Activated CD4-positive, alpha-beta T cell treated with anti-CD3 and anti-CD28 coated beads, Interleukin-10, Interleukin-2, amounts not matched to agents 100 ng/mL and 50 ng/mL, durations not matched to agents 16 hours and 8 hours (primary cell): Measurements from ENCODE around the gene CFL1.
A peak's percentile ranks its signal among the peaks of the same experiment; 100 is the strongest.

ENCODE experiments used
- DNase-seq: peaks from one replicate; pipeline ENCODE4 v3.0.0-alpha.2; 2020

Gene CFL1

DNA sequence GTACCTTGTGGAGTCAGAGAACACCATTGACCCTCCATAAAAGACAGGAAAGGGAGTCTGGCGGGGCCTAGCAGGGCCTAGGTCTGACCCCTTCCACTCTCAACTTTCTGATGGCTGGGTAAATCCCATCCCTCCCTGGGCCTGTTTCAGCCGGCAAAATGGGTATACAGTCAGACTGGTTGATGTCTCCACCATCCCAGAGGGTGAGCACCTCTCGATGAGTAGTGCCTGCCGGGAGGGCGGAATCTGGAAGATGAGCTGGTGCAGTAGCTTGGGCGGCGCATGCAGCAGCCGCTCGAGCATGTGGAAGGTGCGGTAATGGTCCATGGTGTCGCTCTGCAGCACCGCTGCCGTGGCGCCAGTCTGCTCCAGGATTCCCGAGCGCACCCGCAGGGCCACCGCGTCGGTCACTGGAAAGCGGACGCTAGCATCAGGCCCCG, 29.8 kb upstream of the CFL1 start:
- DNase-seq = peak; percentile 34

DNA sequence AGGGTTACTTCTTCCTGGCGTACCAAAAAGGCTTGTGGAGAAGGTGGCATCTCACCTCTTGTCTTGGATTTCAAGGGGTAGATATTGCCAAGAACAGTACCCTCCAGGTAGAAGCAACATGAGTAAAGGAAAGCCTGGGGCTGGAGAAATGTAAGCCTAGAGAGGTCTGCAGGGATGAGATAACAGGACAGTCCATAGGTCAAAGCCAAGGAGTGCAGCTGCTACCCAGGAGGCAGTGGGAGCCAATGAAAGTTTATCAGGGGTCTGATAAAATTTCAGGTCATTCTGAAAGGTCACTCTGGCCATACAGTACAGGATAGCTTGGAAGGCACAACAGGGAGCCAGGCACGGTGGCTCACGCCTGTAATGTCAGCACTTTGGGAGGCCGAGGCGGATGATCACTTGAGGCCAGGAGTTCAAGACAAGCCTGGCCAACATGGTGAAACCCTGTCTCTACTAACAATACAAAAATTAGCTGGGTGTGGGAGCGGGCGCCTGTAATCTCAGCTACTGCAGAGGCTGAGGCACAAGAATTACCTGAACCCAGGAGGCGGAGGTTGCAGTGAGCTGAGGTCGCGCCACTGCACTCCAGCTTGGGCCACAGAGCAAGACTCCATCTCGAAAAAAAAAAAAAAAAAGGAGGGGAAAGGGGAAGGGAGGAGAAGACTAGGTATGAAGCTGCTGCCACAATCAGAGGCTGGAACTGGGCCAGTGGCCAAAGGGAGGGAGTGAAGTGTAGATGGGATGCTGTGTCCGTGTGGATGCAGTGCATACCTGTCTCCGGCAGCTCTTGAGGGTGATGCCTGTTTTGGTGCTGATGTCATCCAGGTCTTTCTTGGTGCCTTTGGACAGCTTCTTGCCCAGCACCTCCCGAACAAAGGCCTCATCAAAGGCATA, 29.1 kb upstream of the CFL1 start:
- DNase-seq = no peak

DNA sequence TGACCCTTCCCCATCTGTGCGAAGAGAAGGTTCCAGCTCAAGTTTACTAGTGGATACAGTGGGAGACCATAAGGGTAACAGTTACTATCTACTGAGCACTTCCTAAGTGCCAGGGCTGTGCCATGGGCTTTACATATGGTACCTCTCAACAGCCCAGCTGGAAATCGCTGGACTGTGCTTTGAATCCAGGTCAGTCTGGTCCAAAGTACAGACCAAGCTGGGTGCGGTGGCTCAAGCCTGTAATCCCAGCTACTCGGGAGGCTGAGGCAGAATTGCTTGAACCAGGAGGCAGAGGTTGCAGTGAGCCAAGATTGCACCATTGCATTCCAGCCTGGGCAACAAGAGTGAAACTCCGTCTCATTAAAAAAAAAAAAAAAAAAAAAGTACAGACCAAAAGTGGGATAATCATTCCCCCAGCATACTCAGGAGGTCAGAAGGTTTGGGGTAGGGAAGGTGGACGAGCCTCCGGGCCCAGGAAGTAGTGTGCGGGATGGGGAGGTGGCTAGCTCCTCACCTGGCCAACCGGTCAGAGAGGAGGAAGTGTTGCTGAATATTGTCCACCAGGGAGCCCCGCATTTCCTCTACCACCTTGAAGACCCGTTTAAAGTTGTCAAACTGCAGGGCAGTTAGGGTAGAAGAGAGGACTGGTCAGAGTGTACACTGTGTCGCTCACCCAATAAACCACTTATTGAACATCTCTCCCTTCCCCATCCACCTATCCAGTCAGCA, 28.0 kb upstream of the CFL1 start:
- DNase-seq = no peak

DNA sequence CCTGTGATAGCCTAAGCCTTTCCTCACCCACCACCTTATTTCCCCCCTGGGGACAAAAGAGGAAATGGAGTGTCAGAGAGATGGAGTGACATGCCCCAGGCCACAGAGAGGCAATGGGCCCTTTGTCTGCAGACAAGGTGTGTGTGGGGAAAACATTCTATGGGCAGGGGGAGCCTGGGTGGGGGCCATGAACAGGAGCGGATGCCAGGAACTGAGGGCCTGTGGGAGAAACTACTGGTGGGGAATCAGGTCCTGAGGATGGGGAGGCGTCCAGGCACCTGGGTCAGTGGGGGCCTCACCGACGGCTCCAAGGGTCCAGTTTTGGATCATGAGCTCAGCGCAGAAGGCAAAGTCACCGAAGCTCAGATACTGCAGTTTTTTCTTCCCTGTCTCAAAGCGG, 27.3 kb upstream of the CFL1 start:
- DNase-seq = no peak

DNA sequence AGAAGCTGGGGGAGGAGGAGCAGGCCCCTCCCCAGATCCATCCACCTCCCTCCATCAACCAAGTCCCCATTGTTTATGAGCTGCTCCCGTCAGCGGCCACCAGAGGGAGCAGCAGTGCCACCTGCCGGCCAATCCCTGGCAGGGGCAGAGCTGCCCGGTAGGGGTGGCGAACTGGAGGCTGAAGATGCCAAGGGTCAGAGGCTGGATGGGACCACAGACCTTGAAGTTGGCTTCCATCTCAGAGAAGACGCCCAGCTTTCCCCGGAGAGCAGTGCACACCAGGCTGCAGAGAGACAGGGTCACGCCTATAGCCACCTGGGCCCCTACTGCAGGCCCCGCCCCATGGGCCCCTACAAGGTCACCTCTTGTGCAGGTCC, 26.7 kb upstream of the CFL1 start:
- peak; percentile 89 for DNase-seq

DNA sequence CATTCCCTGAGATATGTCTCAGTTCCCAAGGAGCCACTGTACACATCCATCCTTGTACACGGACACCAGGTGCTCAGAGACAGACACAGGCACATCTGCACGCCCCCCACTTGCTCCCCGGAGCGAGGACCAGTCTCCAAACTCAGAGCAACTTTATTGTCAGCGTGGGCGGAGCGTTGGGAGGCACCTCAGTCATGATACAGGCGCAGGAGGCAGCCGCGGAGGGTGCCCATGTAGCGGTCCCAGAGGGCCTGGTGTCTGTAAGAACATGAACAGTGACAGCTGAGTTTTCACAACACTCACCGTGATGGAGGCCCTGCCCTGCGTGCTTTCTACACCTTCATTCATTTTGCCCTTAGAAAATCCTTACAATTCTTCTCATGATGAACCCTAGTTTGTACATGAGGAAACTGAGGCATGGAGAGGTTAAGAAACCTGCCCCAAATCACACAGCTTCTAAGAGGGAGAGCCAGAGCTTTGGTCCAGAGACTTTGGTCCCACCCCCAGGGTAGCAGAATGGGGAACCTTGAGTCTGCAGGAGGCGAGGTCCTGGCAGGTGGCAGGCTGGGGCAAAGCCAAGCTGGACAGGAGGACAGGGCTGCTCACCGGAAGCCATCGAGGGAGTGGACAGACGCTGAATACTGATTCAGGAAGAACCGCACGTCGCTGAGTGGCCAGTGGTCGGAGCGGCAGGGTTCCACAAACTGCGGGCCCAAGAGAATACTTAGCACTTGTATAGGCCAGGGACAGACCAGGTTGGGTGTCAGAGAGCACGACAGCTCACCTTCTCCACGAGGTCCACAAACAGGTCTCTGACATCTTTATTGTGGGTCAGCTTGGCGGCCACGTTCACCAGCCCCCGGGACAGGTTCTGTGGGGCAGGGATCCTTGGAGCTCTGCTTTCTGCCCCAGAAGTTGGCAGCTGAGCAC, 26.1 kb upstream of the CFL1 start:
- DNase-seq = no peak

DNA sequence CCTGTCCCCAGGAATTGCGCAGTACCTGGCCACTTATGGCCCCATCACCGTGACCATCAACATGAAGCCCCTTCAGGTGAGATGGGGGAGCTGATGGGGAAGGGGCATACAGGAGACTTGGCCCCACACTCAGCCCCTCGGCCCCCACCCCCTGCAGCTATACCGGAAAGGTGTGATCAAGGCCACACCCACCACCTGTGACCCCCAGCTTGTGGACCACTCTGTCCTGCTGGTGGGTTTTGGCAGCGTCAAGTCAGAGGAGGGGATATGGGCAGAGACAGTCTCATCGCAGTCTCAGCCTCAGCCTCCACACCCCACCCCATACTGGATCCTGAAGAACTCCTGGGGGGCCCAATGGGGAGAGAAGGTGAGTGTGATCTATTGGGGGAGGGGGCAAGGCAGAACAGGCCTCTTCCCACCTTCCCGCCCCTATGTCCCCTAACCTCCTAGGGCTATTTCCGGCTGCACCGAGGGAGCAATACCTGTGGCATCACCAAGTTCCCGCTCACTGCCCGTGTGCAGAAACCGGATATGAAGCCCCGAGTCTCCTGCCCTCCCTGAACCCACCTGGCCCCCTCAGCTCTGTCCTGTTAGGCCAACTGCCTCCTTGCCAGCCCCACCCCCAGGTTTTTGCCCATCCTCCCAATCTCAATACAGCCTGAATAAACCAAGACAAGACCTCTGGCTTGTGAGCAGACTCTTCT, 25.2 kb upstream of the CFL1 start:
- no peak for DNase-seq

DNA sequence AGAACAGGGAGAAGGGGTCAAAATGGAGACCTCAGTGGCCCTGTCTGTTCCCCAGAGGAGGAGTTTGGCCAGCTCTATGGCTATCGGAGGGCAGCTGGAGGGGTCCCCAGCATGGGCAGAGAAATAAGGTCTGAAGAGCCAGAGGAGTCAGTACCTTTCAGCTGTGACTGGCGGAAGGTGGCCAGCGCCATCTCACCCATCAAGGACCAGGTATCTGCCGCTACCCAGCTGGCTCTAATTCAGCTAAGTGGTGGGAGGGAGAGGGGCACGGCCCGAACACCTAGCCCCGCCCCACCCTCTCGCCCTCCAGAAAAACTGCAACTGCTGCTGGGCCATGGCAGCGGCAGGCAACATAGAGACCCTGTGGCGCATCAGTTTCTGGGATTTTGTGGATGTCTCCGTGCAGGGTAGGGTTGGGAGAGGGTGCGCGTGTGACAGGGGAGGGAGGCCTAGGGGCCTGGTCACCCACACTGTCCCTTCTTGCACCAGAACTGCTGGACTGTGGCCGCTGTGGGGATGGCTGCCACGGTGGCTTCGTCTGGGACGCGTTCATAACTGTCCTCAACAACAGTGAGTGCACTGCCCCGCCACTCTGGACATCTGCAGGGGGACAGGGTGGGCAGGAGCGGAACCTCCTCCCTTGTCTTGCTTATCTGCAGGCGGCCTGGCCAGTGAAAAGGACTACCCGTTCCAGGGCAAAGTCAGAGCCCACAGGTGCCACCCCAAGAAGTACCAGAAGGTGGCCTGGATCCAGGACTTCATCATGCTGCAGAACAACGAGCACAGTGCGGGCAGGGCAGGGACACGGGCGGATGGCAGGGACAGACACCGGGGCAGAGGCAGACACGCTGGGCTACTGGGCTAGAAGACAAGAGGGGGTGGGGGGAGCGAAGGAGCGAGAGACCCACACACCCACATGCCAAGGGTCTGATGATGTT, 24.4 kb upstream of the CFL1 start:
- no peak for DNase-seq

DNA sequence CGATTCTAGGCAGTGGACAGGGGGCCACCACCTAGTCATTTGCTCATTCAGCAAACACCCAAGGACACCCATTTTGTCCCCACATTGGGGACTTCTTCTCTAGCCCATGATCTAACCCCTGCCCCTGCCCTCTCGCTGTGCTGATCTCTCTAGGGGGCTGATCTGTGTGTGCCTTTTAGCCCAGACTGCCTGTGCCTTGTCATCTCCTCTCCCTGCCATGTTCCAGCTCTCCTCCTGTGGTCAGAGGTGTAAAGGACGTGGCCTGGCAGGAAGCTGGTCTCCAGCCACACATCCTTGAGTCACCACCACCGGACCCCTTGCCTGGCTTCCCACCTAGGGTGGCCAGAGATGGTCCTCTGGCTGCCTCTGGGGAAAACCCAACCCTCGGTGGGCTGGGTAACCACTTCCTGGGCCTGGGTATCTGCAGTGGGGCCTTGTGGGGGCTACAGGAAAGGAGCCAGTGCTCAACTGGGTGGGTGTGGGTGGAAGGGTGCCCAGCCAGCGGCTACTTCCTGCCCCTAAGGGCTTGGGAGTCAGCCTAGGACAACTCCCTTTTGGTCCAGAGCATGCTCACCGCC, 23.0 kb upstream of the CFL1 start:
- DNase-seq = peak; percentile 58

DNA sequence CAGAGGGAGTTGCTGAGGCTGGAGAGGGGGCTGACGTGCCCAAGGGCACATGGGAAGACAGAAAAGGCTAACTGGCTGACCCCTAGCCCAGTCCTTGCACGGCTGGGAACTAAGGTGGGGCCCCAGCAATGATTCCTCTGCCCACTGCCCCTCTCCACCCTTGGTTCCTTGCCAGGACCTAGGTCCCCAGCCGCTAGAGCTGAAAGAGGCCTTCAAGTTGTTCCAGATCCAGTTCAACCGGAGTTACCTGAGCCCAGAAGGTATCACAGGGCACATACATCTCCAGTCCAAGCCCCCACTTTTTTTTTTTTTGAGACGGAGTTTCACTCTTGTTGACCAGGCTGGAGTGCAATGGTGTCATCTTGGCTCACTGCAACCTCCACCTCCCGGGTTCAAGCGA, 22.0 kb upstream of the CFL1 start:
- no peak for DNase-seq

DNA sequence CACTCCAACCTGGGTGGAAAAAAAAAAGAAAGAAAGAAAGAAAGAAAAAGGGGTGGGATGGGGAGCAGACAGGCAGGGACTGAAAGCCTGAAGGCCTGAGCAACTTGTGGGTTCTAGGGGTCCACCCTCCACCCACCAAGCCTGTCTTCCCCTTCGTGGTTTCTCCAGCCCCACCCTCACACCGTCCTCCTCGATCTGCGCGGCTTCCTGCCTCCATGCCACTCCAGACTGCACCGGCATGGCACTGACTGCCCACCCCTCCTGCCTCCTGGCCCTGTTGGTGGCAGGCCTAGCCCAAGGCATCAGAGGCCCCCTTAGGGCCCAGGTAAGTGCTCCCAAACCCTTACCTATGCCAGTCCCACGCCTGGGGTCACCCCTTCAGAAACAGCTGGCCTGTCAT, 21.6 kb upstream of the CFL1 start, which contains the start of gene CTSW:
Gene CTSW (plus strand): TSS at position 221 of the 400 bp plus-strand sequence. CDS start 18 bp downstream, at position 239.
- peak; percentile 48 for DNase-seq

DNA sequence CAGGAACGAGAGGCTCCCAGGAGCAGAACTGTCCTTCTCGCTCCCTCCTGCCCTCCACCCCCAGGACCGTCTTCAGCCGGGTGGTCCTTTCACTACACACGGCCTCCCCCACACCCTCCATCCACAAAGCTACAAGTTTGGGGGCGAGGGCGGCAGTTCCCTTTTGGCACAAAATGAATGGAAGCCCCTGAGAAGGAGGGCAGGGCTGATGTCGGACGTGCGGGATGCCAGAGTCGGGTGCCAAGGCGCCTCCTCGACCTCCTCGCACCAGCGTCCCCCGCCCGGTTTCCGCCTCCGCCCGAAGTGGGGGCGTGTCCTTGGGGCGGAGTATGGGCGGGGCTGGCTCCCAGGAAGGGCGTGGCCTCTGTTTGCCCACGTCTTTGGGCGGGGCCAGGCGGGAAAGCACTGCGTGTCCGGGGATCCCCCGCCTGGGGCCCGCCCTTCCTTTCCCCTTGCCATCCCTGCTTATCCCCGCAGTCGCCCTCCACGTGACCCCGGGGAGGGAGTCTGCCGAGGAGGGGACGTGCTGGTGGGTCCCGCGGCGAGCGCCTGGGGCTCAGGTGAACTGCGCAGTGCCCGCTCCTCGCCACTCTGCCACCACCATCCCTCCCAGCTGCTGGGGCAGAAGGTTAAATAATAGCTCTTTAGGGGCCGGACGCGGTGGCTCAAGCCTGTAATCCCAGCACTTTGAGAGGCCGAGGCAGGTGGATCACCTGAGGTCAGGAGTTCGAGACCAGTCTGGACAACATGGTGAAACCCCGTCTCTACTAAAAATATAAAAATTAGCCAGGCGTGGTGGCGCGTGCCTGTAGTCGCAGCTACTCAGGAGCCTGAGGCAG, 15.6 kb upstream of the CFL1 start:
- DNase-seq = peak; percentile 97

DNA sequence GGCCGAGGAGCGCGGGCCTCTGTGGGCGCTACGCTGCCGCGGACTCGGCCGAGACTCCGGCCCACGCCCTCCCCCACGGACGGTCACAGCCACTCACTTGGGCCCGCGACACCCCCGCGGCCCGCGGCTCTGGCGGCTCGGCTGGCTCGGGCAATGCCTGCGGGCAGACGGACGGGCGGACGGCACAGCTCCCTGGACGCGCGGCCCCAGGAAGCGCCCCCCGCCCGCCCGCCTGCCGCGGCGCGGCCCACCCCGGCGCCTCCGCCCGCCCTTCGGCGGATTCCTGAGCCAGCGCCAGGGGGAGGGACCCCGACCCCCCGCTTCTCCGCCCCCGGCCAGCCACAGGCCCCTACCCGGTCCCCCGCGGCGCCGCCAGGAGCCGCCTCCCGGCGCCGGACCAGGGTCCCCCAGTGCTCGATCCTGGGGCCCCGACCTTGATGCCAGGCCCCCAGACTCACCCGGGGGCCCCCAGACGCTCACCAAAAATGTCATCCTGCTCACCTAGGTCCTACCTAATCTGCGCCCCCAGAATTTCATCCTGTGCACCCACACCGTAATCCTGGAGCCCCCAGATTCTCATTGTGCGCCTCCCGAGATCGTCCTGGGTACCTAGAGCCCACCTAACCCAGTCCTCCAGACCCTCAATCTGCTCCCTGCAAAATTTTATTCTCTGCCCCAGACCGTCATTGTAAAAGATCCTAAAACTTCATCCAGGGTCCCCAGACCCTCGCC, 14.8 kb upstream of the CFL1 start, which contains the start of gene EFEMP2:
Gene EFEMP2 (minus strand): TSS at position 215 of the 732 bp plus-strand sequence. CDS start 446 bp downstream, outside the sequence.
- no peak for DNase-seq

DNA sequence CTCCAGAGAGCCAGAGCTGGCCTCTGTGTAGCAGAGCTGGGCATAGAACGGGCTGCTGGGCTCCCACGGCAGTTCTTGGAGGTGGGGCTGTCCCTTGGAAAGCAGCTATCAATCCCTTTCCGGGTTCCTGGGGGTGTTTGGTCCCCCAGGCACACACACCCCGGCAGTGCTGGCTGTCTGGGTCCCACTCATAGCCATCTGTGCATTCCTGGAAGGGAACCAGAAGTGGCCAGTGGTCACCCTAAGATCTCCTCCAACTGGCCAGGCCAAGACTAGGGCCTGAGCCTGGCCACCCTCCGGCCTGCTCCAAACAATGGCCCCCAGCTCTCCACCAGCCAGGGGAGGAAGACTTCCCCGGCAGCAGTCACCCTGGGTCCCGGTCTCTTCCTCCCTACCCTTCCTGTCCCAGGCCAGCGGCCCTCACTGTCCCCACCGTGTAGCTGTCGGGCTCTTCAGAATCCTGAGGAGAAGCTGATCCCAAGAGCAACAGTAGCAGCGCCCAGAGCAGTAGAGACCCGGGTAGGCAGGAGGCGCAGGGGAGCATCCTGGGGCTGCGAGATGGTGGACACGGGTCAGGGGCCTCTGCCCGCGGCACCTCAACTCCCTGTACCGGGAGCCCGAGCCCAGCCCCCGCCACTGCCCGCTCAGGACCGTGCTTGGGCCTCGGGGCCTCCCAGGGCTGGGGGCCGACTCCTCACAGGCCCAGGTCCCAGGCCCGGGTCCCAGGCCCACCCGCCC, 14.0 kb upstream of the CFL1 start:
- no peak for DNase-seq

DNA sequence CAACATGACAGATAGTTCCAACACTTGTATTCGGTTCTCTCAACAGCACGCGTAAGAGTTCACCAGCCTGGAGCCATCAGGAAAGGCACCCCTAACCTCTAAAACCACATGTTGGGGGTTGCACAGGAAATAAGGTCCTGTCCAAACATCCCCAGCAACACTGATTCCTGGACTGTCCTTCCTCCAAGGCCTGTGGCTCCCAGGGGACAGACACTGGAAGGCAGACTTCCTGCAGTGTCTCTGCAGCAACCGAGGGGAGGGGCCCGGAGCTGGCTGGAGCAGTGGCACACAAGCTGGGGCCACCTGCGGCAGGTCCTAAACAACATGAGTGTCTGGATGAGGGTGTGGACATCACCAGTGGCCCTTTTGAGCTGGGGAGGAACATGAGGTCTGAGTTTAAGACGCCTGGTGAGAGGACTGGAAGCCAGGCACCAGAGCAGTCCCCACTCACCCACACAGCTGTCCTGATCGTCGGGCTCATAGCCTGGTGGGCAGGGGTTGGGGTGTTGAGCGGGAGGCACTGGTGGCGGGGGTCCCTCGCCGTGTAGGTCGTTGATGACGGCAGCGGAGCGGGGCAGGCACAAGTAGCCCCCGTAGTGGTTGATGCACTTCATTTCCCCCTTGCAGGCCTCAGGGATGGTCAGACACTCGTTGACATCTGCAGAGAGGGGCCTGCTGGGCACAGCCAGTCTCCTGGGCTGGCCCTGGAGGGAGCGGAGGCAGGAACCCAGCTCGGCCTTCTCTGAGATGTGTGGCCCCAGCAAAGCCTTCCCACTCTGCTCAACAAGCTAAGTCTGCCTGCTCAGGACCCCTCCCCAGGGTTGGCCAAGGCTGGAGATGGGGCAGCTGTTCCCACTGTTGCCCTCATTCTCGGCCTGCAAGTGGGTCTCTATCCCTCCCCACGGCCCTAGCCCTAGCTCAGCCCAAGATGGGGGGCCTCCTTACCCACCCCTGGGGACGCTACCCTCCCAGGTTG, 13.0 kb upstream of the CFL1 start:
- no peak for DNase-seq

DNA sequence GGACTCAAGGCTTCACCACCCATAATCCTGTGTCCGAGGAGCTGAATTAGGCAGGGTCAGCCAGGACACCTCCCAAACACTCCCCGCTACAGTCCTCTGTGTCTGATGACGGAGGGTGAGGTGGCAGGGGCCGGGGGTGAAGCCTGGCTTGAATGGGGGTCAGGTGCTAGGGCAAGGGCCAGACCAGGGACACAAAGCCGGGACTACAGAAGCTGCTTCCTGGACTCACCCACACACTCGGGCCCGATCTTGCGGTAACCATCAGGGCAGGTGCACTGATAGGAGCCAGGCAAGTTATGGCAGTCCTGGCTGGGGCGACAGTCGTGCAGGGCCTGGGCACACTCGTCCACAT, 12.3 kb upstream of the CFL1 start:
- DNase-seq = no peak
